Measurements from ENCODE around the gene CCDC187. TPM values are rescaled to one million over a fixed set of nuclear protein-coding genes. Genes with fewer than 3 reads are reported as not detected.
A peak's percentile ranks its signal among the peaks of the same experiment; 100 is the strongest.
"Not testable (repeated sequence)": the region's sequence is repeated elsewhere in the genome, so short reads cannot be mapped to it uniquely, and the experiment has no call there.

Gene CCDC187
- not detected for total RNA-seq
- long read RNA-seq: 0 reads

GRCh38 chr9:136303825-136304416 lies at the start of gene CCDC187:
TSS of gene CCDC187 (minus strand) at chr9:136304094. CDS start at chr9:136303830, 264 bp downstream.
- no peak for ATAC-seq
- intact Hi-C loops (cut with micrococcal nuclease): no loop called here
- DNase-seq: peak; percentile 25

- ATAC-seq: no peak
- intact Hi-C loops (cut with micrococcal nuclease): no loop called here
- DNase-seq: no peak
Measured at GRCh38 chr9:136353088-136353487, 49.2 kb upstream of the CCDC187 start.

- intact Hi-C loops (cut with micrococcal nuclease): no loop called here
- ATAC-seq: peak; percentile 36
Measured at GRCh38 chr9:136352682-136353081, 48.8 kb upstream of the CCDC187 start.

GRCh38 chr9:136351868-136352267 lies 48.0 kb upstream of the CCDC187 start:
- intact Hi-C loops (cut with micrococcal nuclease); ATAC-seq; DNase-seq: not testable (repeated sequence)

More at GRCh38 chr9:136352682-136353081, 48.8 kb upstream of the CCDC187 start:
- DNase-seq: peak; percentile 73

- no peak for ATAC-seq
- intact Hi-C loops (cut with micrococcal nuclease): no loop called here
- DNase-seq: no peak
Measured at GRCh38 chr9:136351252-136351800, 47.4 kb upstream of the CCDC187 start.

DNA sequence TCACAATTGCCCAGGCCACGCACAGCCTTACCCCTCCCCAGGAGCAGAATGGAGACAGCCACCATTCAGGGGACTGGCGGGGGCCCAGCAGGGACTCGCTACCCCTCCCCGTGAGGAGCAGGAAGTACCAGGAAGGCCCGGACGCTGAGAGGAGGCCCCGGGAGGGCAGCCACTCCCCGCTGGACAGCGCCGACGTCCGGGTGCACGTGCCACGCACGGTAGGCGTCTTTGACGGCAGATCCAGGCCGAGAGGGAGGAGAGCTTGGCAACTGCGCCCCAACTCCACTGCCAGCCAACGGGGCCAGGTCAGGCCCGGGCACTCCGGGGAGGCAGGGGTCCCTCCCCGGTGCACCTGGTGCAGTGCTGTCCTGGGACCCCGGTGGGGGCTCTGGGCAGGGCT lies 45.7 kb upstream of the CCDC187 start:
- no peak for ATAC-seq
- no peak for DNase-seq
- intact Hi-C loops (cut with micrococcal nuclease): no loop called here

- no peak for DNase-seq
- intact Hi-C loops (cut with micrococcal nuclease): no loop called here
- ATAC-seq: no peak
Measured at GRCh38 chr9:136348691-136349090, 44.8 kb upstream of the CCDC187 start.

DNA sequence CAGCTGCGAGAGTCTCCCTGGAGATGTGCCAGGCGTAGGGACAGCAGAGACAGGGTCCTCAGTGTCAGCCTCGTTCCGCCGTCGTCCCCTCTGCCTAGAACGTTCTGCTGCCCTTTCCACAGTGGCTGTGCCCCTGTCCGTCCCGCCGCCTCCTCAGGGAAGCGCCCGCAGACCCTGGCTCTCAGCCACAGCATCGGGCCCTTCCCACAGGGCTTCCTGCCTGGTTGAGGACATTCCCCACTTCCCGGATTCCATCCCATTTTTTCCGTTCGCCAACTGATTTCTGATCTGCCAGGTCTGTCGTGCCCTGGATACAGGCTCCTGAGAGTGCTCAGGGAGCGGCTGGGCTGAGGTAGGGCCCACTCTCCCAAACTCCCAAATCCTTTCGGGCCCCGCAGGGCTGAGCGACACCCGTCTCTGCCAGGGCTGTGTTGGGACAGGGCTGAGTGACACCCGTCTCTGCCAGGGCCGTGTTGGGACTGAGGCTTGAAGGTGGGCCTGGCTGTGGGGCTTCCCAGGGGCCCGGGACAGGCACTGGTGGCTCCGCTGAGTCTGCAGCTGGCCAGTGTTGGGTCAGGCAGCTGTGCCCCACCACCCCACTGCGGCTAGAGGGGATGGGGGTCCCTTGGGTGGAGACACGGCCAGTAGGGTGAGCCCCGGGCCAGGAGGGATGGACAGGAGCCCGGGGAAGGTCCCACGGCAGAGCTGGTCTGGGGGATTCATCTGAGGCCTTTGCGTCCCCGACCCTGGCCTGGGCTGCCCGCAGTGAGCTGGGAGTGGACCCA lies 43.8 kb upstream of the CCDC187 start:
- no peak for DNase-seq
- intact Hi-C loops (cut with micrococcal nuclease): no loop called here
- ATAC-seq: no peak

- DNase-seq (no peak), ATAC-seq (no peak)
- intact Hi-C loops (cut with micrococcal nuclease): no loop called here
Measured at GRCh38 chr9:136346927-136347465, 43.1 kb upstream of the CCDC187 start.

DNA sequence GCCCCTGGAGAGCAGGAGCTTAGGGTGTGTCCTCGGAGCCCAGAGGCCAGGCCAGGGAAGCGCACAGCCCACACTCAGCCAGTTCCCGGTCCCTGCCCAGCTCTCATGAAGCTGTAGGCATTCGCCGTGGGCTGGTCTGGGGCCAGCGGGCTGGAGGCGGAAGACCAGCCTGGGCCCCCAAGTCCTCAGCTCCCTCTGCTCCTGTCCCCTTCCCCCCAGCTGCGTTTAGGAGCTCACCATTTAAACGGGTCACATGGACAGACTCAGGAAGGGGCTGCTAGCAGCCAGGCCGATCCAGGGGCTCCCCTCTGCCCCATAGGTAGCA lies 42.2 kb upstream of the CCDC187 start:
- DNase-seq (peak; percentile 55), ATAC-seq (no peak)
- intact Hi-C loops (cut with micrococcal nuclease): no loop called here

DNA sequence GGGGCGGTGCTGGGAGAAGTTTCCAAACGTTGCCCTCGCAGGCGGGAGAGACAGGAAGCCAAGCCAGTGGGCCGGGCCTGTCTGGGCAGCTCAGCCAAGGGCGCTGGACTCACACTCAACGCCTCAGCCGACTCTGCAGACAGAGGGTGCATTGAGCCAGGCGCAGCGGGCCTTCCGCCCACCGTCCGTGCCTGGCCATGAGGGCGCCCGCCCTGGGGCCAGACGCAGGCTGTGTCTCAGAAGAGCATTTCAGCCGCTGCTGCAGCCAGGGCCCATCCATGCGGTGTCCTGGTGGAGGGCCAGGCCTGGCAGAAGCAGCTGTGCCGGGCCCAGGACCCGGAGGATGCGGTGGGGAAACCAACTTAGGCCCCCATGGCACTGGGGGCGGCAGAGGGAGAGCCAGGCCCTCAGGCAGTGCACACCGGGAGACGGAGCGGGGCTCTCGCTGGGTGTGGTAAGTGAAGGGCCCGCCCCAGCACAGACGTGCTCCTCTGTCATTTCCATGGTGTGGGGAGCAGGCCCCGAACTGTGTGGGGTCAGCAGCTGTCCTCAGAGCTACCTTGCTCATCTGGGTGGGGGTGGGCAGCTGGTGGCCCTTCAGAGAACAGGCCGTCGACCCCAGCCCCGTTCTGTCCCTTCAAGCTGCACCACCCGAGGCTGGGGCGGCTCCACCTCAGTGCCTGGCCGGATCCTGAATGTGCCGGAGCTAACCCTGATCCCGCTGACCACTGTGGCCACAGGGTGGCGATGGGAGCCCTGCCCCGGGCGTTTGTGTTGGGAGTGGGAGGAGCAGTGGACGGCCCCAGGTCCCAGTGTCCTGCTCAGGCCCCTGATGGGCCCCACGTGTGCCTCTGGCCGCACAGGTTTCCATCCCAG lies 41.6 kb upstream of the CCDC187 start:
- intact Hi-C loops (cut with micrococcal nuclease): no loop called here
- ATAC-seq (peak; percentile 40), DNase-seq (peak; percentile 85)

- ATAC-seq: no peak
- intact Hi-C loops (cut with micrococcal nuclease): no loop called here
- DNase-seq: no peak
Measured at GRCh38 chr9:136344544-136345280, 40.8 kb upstream of the CCDC187 start.

DNA sequence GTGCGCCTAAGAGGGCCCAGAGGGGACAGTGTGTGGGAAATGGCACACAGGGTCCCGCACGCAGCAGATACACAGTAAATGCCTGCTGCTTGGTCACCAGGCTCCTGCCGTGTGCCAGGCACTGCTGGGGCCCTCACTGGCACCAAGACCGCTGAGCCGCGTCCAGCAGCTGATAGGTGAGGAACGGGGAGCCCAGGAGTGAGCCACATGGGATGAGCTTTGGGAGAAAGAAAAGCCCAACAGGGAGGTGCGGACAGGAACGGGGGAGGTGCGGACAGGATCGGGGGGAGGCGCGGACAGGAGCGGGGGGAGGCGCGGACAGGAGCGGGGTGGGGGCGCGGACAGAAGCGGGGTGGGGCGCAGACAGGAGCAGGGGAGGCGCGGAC lies 40.0 kb upstream of the CCDC187 start:
- ATAC-seq (no peak), DNase-seq (no peak)
- intact Hi-C loops (cut with micrococcal nuclease): no loop called here

- intact Hi-C loops (cut with micrococcal nuclease): no loop called here
- peak; percentile 88 for DNase-seq
Measured at GRCh38 chr9:136343121-136343883, 39.4 kb upstream of the CCDC187 start.

GRCh38 chr9:136342181-136343120 lies 38.6 kb upstream of the CCDC187 start:
- intact Hi-C loops (cut with micrococcal nuclease): no loop called here
- peak; percentile 75 for ATAC-seq
- DNase-seq: peak; percentile 93

More at GRCh38 chr9:136343121-136343883, 39.4 kb upstream of the CCDC187 start:
- ATAC-seq: peak; percentile 66

- ATAC-seq (no peak), DNase-seq (no peak)
- intact Hi-C loops (cut with micrococcal nuclease): no loop called here
Measured at GRCh38 chr9:136341769-136342168, 37.9 kb upstream of the CCDC187 start.

Measured in left ventricle myocardium superior (tissue), 1 donor.